A549 (cell line): ENCODE measurements around the gene TINAG. TPM values are rescaled to one million over a fixed set of nuclear protein-coding genes. Genes with fewer than 3 reads are reported as not detected.

Source experiments
- ATAC-seq, 2 experiments: fragments of 200-7000 bp in 1 of 2; fragments of >200 bp in 1 of 2; cut with Nextera tagmentation in 1 of 2; cut with Tn5 transposase in 1 of 2; 3 replicates each; pipeline versions ENCODE4 v1.8.0 to v1.9.1; 2018 to 2020; ENCODE audit warnings: mild to moderate bottlenecking in 1 of 2, moderate library complexity in 1 of 2
- CTCF ChIA-PET: fragments of 300-600 bp; sonication (Branson Sonifier 250); formaldehyde crosslinking; extraction: SDS; loops from one replicate; lab custom pipeline; 2021; ENCODE audit warnings: antibody characterized with exemption, inconsistent platforms; lab: Yijun Ruan, JAX
- POLR2A ChIA-PET: fragments of 350-600 bp; formaldehyde crosslinking; extraction: SDS; loops from one replicate; lab custom pipeline; 2021; ENCODE audit warnings: antibody characterized with exemption, inconsistent platforms; lab: Yijun Ruan, JAX
- DNase-seq, 2 experiments: peaks; one replicate each; pipeline versions ENCODE4 v3.0.0 to v3.0.0-alpha.2; 2011 to 2016; ENCODE audit warnings: low read depth in 1 of 2, low spot score in 1 of 2
- FAIRE-seq: peaks from 2 replicates; lab custom pipeline; 2011; peaks lifted over from hg19 to GRCh38; lab: Jason Lieb, UNC
- H3K27ac ChIP-seq, 2 experiments: fragments of >200 bp; sonication (Bioruptor Twin); formaldehyde crosslinking; 3 replicates each; pipeline ENCODE4 v1.5.1; 2016 to 2017
- H3K4me1 ChIP-seq: fragments of >200 bp; sonication (Bioruptor Twin); formaldehyde crosslinking; 3 replicates; pipeline ENCODE4 v1.6.1; 2016
- H3K4me2 ChIP-seq: fragments of >200 bp; sonication (Bioruptor Twin); formaldehyde crosslinking; 3 replicates; pipeline ENCODE4 v1.6.1; 2016
- H3K4me3 ChIP-seq: fragments of >200 bp; sonication (Bioruptor Twin); formaldehyde crosslinking; 3 replicates; pipeline ENCODE4 v1.5.1; 2016
- H3K9me3 ChIP-seq: fragments of >200 bp; sonication (Bioruptor Twin); formaldehyde crosslinking; 3 replicates; pipeline ENCODE4 v1.6.1; 2016
- CBX2 ChIP-seq: fragments of 200-600 bp; sonication (generic); IDR thresholded peaks from 2 replicates; pipeline ENCODE4 v1.6.1; 2016; ENCODE audit warnings: low read depth, mild to moderate bottlenecking, borderline replicate concordance
- CEBPB ChIP-seq, 2 experiments: fragments of >200 bp in 1 of 2; sonication (Bioruptor Twin) in 1 of 2; formaldehyde crosslinking in 1 of 2; IDR thresholded peaks; 2 replicates each; pipeline ENCODE4 v1.6.1; 2012 to 2016
- CHD4 ChIP-seq: fragments of 200-600 bp; sonication (generic); IDR thresholded peaks from 2 replicates; pipeline ENCODE4 v1.6.1; 2016; ENCODE audit warnings: antibody characterized with exemption, mild to moderate bottlenecking, borderline replicate concordance
- EHF ChIP-seq: fragments of 250-450 bp; sonication (Bioruptor Pico); IDR thresholded peaks from 2 replicates; pipeline ENCODE4 v1.5.0; 2020; ENCODE audit warnings: mild to moderate bottlenecking
- EP300 ChIP-seq, 2 experiments: fragments of >200 bp; sonication (Bioruptor Twin); formaldehyde crosslinking; IDR thresholded peaks; 2 replicates in 1 of 2; 3 replicates in 1 of 2; pipeline ENCODE4 v1.6.1; 2016 to 2017
- FOSL2 ChIP-seq, 2 experiments: fragments of 450-650 bp in 1 of 2; fragments of >200 bp in 1 of 2; sonication (Bioruptor Twin) in 1 of 2; formaldehyde crosslinking; IDR thresholded peaks; 2 replicates each; pipeline versions ENCODE4 v1.5.0 to v1.6.1; 2016 to 2020; ENCODE audit warnings: mild to moderate bottlenecking in 1 of 2, moderate library complexity in 1 of 2
- GATA3 ChIP-seq: IDR thresholded peaks from 2 replicates; pipeline ENCODE4 v1.6.1; 2012; ENCODE audit warnings: borderline replicate concordance
- HES2 ChIP-seq: fragments of >200 bp; sonication (Bioruptor Twin); formaldehyde crosslinking; IDR thresholded peaks from 2 replicates; pipeline ENCODE4 v1.6.1; 2016
- HEYL ChIP-seq: fragments of 250-450 bp; sonication (Bioruptor Pico); IDR thresholded peaks from 2 replicates; pipeline ENCODE4 v1.8.0; 2021; ENCODE audit warnings: mild to moderate bottlenecking, moderate library complexity
- HOXA7 ChIP-seq: fragments of 250-450 bp; sonication (Bioruptor Pico); IDR thresholded peaks from 2 replicates; pipeline ENCODE4 v1.5.0; 2020; ENCODE audit warnings: mild to moderate bottlenecking, moderate library complexity
- JUN ChIP-seq, 2 experiments: fragments of >200 bp; sonication (Bioruptor Twin); formaldehyde crosslinking; IDR thresholded peaks; 2 replicates in 1 of 2; 3 replicates in 1 of 2; pipeline ENCODE4 v1.6.1; 2016 to 2017
- JUNB ChIP-seq: fragments of >200 bp; sonication (Bioruptor Twin); formaldehyde crosslinking; IDR thresholded peaks from 2 replicates; pipeline ENCODE4 v1.6.1; 2016
- KDM1A ChIP-seq: fragments of 200-600 bp; sonication (generic); IDR thresholded peaks from 2 replicates; pipeline ENCODE4 v1.6.1; 2016; ENCODE audit warnings: low read depth, mild to moderate bottlenecking
- KDM5A ChIP-seq: fragments of 200-600 bp; sonication (generic); IDR thresholded peaks from 2 replicates; pipeline ENCODE4 v1.6.1; 2016; ENCODE audit warnings: antibody characterized with exemption, mild to moderate bottlenecking
- MAFK ChIP-seq: fragments of 450-650 bp; IDR thresholded peaks from 2 replicates; pipeline ENCODE4 v1.6.1; 2014; ENCODE audit not compliant: partially characterized antibody
- POLR2A ChIP-seq: IDR thresholded peaks from 2 replicates; pipeline ENCODE4 v1.6.1; 2012; ENCODE audit warnings: mild to moderate bottlenecking, low read length
- POLR2AphosphoS2 ChIP-seq: conservative IDR thresholded peaks from 2 replicates; pipeline ENCODE4 v1.6.1; 2012; ENCODE audit warnings: low read length, improper control_type of control experiment, inconsistent platforms
- RARB ChIP-seq: fragments of 250-450 bp; sonication (Bioruptor Pico); IDR thresholded peaks from 2 replicates; pipeline ENCODE4 v1.8.0; 2021; ENCODE audit warnings: mild to moderate bottlenecking, moderate library complexity
- RFX5 ChIP-seq: fragments of 450-650 bp; IDR thresholded peaks from 2 replicates; pipeline ENCODE4 v1.7.1; 2014; ENCODE audit warnings: antibody characterized with exemption, mild to moderate bottlenecking, moderate library complexity
- SMC3 ChIP-seq: fragments of >200 bp; sonication (Bioruptor Twin); formaldehyde crosslinking; IDR thresholded peaks from 3 replicates; pipeline ENCODE4 v1.6.1; 2018; ENCODE audit warnings: inconsistent platforms
- SREBF2 ChIP-seq: fragments of 450-650 bp; IDR thresholded peaks from 2 replicates; pipeline ENCODE4 v1.6.1; 2014; ENCODE audit warnings: mild to moderate bottlenecking, moderate library complexity
- USF2 ChIP-seq: fragments of 450-650 bp; IDR thresholded peaks from 2 replicates; pipeline ENCODE4 v1.6.1; 2014; ENCODE audit warnings: antibody characterized with exemption
- ZC3H11A ChIP-seq: fragments of 450-650 bp; IDR thresholded peaks from 2 replicates; pipeline ENCODE4 v1.6.1; 2014; ENCODE audit warnings: antibody characterized with exemption, mild to moderate bottlenecking
- ZSCAN20 ChIP-seq: fragments of 250-450 bp; sonication (Bioruptor Pico); IDR thresholded peaks from 2 replicates; pipeline ENCODE4 v1.8.0; 2022; ENCODE audit warnings: mild to moderate bottlenecking, moderate library complexity
- WGBS: methylation state at CpG from one replicate; pipeline ENCODE4 v1.1.6; 2017; ENCODE audit errors: missing lambda C conversion rate; 5-methylcytosine and 5-hydroxymethylcytosine counted together
- polyA plus RNA-seq, 4 experiments: library from polyadenylated mRNA; depleted of rRNA in 3 of 4; stranded (reverse); fragments of >200 nt; fragmentation: RNase III in 1 of 4; extraction: RNeasy Plus Mini Kit Qiagen cat#74134 plus additional on column Dnase treatment in 1 of 4; gene quantifications; 2 replicates in 3 of 4; 3 replicates in 1 of 4; pipeline ENCODE4 v1.2.3, GENCODE V29; 2011 to 2017

Gene TINAG
- polyA plus RNA-seq, 2 of the 4 experiments (the other 2 are of a cell fraction), result 0.04 to 0.48 TPM

DNA sequence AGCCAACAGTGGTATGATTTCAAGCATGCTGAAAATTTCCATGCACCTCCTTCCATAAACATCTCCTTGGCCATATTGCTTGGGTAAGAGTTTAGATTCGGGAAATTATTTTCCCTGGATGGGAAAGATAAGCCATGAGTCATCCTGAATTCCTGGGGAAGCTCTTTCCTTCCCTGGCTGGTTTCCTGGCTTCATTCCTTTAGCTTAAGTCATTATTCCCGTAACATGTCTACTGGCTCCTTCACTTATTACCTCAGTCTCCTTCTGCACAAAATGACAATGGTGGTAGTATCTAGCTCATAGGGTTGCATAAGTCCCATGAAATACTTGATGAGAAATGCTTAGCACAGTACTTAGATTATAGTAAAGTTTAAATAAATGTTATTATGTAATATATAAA is 27.6 kb downstream of the TINAG start:
- peak; percentile 78 for FAIRE-seq
- 3% methylated on average over 2 of the region's 2 CpGs for WGBS
- TF ChIP-seq EP300 (IDR thresholded peaks at IDR 0.05) (peak in 1 of 2 experiments; percentile 29; a peak in 2 of 5 replicates), JUN (IDR thresholded peaks at IDR 0.05) (peak in 1 of 2 experiments; percentile 48; a peak in 1 of 5 replicates), JUNB (peak; percentile 79), HEYL (CRISPR knock-in tag) (no peak), RFX5 (no peak), CEBPB (IDR thresholded peaks at IDR 0.05) (peak; percentile 56 to 62; a peak in 2 of 4 replicates), FOSL2 (IDR thresholded peaks at IDR 0.05) (peak; percentile 80), FOSL2 (CRISPR knock-in tag; IDR thresholded peaks at IDR 0.05) (peak; percentile 88), KDM1A (no peak), RARB (CRISPR knock-in tag) (no peak), GATA3 (peak; percentile 78)
- H3K27ac ChIP-seq, result peak overlapping the region; percentile 46 to 78; a peak in 5 of 6 replicates
- ChIA-PET CTCF (no interaction called here), POLR2A (no interaction called here)
- H3K9me3 ChIP-seq, result no peaks in the 10 kb centered on the region
- no peak overlapping the region for H3K4me3 ChIP-seq
- peak; percentile 31 to 80 for DNase-seq
- H3K4me2 ChIP-seq, result peak overlapping the region; percentile 54
- ATAC-seq, result peak; percentile 95 to 96
- peaks cover 16% of the 10 kb centered on the region for H3K4me1 ChIP-seq

DNA sequence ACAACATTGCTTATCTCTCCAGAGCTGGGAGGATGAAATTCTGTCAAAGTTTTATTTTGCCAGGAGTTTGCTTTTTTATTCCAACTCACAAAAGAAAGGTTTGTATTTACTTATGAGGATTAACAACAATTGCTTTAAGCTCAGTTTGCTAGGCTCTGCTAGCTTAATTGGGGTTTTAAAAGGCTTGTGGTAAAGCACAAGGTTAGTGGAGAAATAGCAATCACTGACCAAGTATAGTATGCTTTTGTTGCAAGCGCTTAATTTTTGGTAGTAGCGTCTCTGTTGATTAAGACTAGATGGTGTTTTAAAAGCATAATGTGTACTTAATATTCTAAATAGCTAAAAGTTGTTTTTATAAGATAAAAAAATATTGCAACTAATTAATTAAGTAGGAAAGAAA is 45.7 kb downstream of the TINAG start:
- no peak for ATAC-seq
- Histone ChIP-seq H3K4me3 (no peak overlapping the region), H3K27ac (no peak overlapping the region), H3K4me2 (no peak overlapping the region), H3K4me1 (no peaks in the 10 kb centered on the region), H3K9me3 (no peaks in the 10 kb centered on the region)
- no peak for DNase-seq
- POLR2A ChIA-PET, result no interaction called here
- TF ChIP-seq HEYL (CRISPR knock-in tag), result no peak
- TF ChIP-seq USF2, result no peak
- TF ChIP-seq CHD4, result no peak
- no peak for TF ChIP-seq HES2
- TF ChIP-seq FOSL2 (IDR thresholded peaks at IDR 0.05), result no peak
- TF ChIP-seq FOSL2 (CRISPR knock-in tag; IDR thresholded peaks at IDR 0.05), result no peak
- TF ChIP-seq SMC3, result no peak
- TF ChIP-seq SREBF2, result no peak
- TF ChIP-seq ZSCAN20 (CRISPR knock-in tag), result no peak
- no peak for TF ChIP-seq CBX2
- TF ChIP-seq POLR2AphosphoS2, result no peak
- no peak for TF ChIP-seq KDM5A
- no peak for TF ChIP-seq ZC3H11A
- TF ChIP-seq POLR2A, result no peak
- no peak for TF ChIP-seq EHF (CRISPR knock-in tag)
- TF ChIP-seq HOXA7, result no peak
- WGBS, result 93% methylated on average over 2 of the region's 2 CpGs
- no peak for FAIRE-seq
- CTCF ChIA-PET, result no interaction called here

DNA sequence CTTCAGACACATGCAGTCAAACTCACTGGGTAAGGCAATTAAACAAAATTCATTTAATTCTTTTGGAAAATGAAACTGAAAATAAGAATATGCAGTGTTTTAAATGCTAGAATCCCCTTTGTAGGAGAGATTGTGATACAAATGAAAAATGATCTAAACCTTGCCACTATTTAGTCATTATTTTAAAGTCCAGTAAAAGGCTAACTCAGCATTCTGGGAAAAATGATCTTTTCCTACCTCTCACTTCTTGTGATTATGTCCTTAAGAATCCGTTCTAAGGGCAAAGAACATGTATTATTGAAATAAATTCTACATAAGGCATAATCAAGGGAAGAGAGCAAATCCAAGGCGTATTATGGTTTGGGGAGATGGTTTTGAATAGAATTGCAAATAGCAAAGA is 46.4 kb downstream of the TINAG start:
- 63% methylated on average over 2 of the region's 2 CpGs for WGBS

More for the DNA sequence above, 46.4 kb downstream of the TINAG start:
- Histone ChIP-seq H3K4me2 (no peak overlapping the region), H3K9me3 (no peaks in the 10 kb centered on the region), H3K4me3 (no peak overlapping the region), H3K4me1 (no peaks in the 10 kb centered on the region), H3K27ac (no peak overlapping the region)
- ChIA-PET POLR2A (no interaction called here), CTCF (no interaction called here)
- TF ChIP-seq EP300 (IDR thresholded peaks at IDR 0.05), result no peak
- peak; percentile 44 for TF ChIP-seq MAFK
- DNase-seq, result no peak
- FAIRE-seq, result no peak
- no peak for ATAC-seq
